Epithelial cell of esophagus (primary cell): Measurements from ENCODE around the gene ST8SIA2.
A peak's percentile ranks its signal among the peaks of the same experiment; 100 is the strongest.

Experiments used
- DNase-seq: peaks from one replicate; pipeline ENCODE4 v3.0.0; 2010; ENCODE audit warnings: low read depth
- H3K4me3 ChIP-seq: 2 replicates; pipeline ENCODE4 v1.5.1; 2011; ENCODE audit warnings: mild to moderate bottlenecking, low read length, control low read depth
- CTCF ChIP-seq: IDR thresholded peaks from 2 replicates; pipeline ENCODE4 v1.5.1; 2011; ENCODE audit warnings: low read depth, mild to moderate bottlenecking, low read length, control low read depth, inconsistent platforms; ENCODE audit not compliant: insufficient read depth; ENCODE audit errors: missing control alignments

Gene ST8SIA2

GRCh38 chr15:92383519-92384324 lies 10.0 kb upstream of the ST8SIA2 start:
- H3K4me3 ChIP-seq = no peak overlapping the region
- no peak for DNase-seq
- TF ChIP-seq CTCF = peak; percentile 43

GRCh38 chr15:92384381-92384780 lies 9.3 kb upstream of the ST8SIA2 start:
- no peak overlapping the region for H3K4me3 ChIP-seq
- no peak for DNase-seq
- TF ChIP-seq CTCF = no peak

DNA sequence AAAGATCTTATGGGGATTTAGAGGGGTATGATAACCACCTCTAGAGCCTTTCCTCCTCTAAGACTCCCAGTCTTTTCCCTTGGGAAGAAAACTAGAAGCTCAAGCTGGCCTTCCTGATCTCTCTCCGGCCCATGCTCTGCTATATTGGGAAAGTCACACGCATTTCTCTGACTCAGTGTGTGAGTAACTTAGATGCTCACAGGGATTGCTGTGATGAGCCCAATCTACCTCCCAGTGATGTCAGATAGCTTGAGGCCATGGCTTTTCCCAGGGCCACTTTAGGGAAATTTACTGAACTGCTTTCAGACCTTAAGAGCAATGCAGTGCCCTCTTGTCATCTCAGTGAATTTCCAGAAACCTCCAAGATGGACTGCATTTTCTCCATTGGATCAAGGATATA lies 8.6 kb upstream of the ST8SIA2 start:
- TF ChIP-seq CTCF = no peak
- peak; percentile 55 for DNase-seq
- H3K4me3 ChIP-seq = no peak overlapping the region

DNA sequence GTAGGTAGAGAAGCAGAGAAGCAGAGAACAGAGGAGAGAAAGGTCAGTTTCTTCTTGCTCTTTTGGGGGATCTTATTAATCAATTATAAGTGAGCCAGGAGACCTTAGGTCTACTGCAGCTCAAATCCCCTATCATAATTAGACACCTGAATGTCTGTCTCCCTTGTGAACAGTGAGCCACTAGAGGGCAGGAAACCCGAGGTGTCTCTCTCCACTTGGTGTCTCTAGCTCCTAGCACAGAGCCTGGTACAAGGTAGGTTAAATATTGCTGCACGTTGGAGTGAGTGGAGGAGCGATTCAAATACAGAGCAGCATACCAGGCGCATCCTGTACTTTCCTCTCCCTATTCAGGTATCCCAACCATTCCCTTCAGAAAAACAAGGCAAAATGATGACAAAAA lies 2.0 kb upstream of the ST8SIA2 start:
- DNase-seq = peak; percentile 25
- H3K4me3 ChIP-seq = no peak overlapping the region
- TF ChIP-seq CTCF = peak; percentile 30

GRCh38 chr15:92392462-92392861 lies 1.2 kb upstream of the ST8SIA2 start:
- no peak for TF ChIP-seq CTCF
- no peak for DNase-seq
- H3K4me3 ChIP-seq = no peak overlapping the region

GRCh38 chr15:92393980-92394308 lies 263 bp downstream of the ST8SIA2 start:
- no peak overlapping the region for H3K4me3 ChIP-seq
- no peak for DNase-seq
- no peak for TF ChIP-seq CTCF

- H3K4me3 ChIP-seq = no peak overlapping the region
- no peak for TF ChIP-seq CTCF
- DNase-seq = no peak
Measured at GRCh38 chr15:92394309-92395097, 822 bp downstream of the ST8SIA2 start.
